ENCODE data around the gene TMEM253.

TMEM253 gene

DNA sequence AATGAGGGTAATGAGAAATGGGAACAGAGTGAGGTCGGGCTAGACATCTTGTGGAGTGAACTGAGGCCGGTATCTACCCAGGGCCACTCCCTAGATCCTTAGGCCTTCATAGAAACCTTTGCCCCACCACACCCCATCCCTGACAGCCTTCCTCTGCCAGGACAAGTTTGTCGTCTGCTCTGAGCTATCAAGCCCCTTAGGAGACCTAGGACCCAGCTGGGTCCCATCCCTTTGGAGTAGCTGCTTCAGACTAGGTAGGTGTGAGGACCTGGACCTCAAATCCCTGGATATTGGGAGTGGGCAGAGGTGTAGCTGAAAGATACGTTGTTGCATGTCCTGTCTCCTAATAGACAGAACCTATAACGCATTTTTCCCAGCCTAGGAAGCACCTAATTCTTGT lies at the start of gene TMEM253:
Gene TMEM253 (plus strand): TSS at position 136 of the 400 bp plus-strand sequence. CDS start 278 bp downstream, outside the sequence.
- DNase-seq (ENCODE audit: low read depth in 2 of 2) = no peak

- no peak for DNase-seq (ENCODE audit: low read depth in 2 of 2)
These were observed 47.4 kb upstream of the TMEM253 start for GRCh38 chr14:21053184-21054122.

DNA sequence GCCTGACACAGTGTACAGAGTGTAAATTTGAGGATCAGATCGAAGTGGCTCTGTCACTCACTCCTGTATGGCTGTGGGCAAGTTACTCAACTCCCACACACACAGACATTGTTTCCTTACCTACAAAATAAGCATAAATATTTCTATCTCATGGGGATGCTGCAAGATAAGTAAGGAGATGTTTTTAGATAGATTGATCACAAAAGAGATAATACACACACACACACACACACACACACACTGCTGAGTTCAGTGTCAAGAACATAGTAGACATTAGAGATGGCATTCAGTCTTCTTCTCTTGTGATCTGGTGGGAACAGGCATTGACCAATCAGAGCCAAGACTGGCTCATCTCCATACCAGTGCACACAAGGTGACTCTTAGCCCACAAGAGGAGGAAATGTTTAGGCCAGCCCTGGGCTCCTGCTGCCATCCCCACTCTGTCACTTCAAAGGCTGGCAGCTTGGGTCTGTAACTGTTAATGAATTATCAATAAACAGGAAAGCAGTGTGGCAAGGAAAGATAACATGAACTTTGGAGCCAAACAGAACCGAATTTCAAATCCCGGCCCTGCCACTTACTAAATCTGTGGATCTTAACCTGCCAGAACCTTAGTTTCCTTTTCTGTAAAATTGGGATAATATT lies 46.6 kb upstream of the TMEM253 start:
- no peak for DNase-seq (ENCODE audit: low read depth in 2 of 2)

GRCh38 chr14:21054768-21055145 lies 46.1 kb upstream of the TMEM253 start:
- DNase-seq (ENCODE audit: low read depth in 2 of 2) = no peak

GRCh38 chr14:21055432-21056117 lies 45.3 kb upstream of the TMEM253 start:
- no peak for DNase-seq (ENCODE audit: low read depth in 2 of 2)

DNA sequence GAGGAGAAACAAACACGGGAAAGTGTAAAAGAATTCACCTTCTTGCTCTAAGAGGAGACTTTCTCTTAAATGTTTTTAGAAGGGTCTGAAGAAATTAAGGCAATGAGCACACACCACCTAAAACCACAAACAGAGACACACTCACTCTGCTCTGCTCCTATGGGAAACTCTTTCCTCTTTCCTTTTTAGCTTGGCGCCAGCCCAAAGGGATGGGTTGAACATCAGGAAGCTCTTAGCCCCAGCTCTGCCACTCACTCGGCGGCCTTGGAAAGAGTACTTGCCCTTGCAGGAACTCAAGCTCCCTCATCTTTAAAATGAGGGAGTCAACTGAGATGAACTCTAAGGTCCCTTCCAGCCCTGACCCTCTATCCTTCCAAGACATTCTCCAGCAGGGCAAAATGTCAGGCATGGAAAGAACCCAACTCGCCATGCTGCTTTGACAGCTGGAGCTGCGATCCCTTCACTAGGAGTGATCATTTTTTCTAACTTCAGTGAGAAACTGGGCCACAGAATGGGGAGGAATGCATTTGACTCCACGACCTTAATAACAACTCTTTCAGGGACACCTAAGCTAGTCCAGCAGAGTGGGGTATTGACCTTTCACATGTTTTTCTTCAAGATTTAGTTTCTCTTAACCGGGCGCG lies 44.2 kb upstream of the TMEM253 start:
- DNase-seq (ENCODE audit: low read depth in 2 of 2) = no peak

GRCh38 chr14:21057803-21058675 lies 42.8 kb upstream of the TMEM253 start, which contains the start of gene RNASE8:
RNASE8 (plus strand) TSS chr14:21057822; CDS start chr14:21057893, 71 bp downstream.
- no peak for DNase-seq (ENCODE audit: low read depth in 2 of 2)

DNA sequence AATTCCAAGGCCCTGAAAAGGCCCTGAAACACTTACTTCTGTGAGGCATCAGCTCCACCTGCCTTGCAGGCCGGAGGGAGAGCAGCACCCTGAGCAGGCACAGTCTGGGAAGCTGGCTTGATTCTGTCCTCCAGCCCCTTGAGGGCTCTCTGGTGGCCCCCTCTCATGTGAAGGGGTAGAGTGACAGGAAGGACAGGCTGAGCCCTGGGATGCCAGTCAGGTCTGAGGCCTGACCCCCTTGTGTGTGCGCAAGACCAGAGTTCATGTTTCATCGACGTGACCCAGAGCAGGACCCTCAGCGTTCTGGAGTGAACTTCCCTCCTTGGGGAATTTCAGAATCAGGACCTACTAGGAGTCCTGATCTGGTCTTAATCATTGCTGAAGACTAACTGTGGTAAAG lies 42.0 kb upstream of the TMEM253 start:
- DNase-seq (ENCODE audit: low read depth in 2 of 2) = no peak

GRCh38 chr14:21059842-21060613 lies 40.8 kb upstream of the TMEM253 start:
- DNase-seq (ENCODE audit: low read depth in 2 of 2) = no peak

GRCh38 chr14:21060614-21061346 lies 40.1 kb upstream of the TMEM253 start:
- no peak for DNase-seq (ENCODE audit: low read depth in 2 of 2)

DNA sequence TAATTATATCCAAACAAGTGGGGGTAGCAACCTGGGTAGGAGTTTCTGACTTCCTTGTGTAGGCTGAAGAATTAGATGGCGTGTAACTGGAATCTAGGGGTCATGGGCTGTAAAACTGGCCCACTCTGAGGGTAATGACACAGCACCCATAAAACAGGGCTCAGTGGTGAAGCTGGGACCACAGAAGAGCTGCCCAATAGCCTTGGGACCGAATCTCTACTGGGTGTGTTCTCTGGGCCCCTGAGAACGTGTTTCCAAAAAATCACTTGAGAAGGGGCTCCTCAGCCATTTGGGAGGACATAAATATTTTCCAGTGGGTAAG lies 39.6 kb upstream of the TMEM253 start:
- no peak for DNase-seq (ENCODE audit: low read depth in 2 of 2)

- DNase-seq (ENCODE audit: low read depth in 2 of 2) = no peak
These were observed 37.4 kb upstream of the TMEM253 start for GRCh38 chr14:21063479-21063878.

DNA sequence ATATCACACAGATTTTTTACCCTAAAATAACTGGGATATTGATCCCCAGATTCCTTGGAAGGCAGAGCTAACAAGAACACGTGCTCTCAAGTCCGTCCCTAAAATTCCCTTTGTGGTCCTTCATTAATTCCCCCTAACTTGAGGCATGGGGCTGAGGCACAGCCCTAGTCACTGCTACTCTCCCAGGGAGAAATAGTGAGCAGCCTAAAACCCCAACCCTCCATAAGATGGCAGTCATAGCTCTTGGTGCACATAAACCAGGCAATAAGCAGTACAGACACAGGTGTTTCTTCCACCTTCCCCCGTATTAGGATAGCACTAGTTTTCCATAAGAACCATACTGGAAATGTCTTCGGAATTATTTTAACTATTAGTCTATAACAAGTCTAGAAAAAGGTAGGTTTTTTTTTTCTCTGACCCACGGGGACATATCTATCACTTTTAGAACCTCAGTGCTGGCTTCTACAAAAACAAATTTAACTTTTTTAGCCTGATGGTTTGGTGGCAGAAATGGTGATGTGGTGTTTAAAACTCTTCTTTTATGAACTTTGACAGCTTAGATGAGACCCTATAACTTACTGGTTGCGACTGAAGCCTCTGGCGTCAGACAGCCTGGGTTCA lies 33.9 kb upstream of the TMEM253 start:
- no peak for DNase-seq (ENCODE audit: low read depth in 2 of 2)

DNA sequence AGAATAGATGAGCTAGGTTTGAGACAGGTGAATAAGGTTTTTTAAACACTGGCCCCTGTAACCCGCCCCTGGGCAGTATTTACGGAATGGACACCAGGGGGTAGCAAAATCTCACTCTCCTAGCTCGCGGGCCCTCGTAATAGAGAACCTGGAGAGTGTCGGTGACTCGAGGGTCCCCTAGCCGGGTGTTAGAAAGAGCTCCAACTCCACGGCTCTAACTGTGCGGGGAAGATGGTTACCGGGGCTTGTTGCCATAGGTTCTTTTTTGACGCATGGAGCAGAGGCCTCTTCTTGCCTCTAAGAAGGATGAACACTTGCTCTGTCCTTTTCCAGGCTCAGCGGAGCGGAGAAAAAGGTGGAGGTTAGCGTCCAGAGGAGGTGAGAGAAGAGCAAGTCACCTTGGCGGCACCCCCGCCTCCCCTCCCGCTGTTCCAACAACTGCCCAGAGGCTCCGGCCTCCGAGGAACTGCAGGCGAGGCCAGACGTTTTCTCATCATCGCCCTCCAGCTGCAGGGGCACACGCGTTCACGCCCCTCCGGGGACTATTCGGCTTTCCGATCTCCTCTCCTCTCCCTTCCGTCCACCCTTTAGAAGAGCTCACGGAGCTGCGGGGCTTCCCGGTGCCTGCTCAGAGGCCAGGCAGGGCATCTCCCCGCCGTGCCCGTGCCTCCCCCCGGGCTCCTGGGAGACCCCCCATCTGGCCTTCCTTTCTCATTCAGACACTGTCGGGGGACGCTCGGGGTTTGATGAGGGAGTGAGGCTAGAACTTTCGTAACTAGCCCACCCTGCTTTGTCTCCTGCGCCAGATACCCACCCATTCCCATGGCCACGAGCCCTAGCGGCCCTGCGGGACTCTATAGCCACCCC lies 32.1 kb upstream of the TMEM253 start:
- DNase-seq (ENCODE audit: low read depth in 2 of 2) = no peak

GRCh38 chr14:21069388-21070082 lies 31.3 kb upstream of the TMEM253 start:
- DNase-seq (ENCODE audit: low read depth in 2 of 2) = no peak

DNA sequence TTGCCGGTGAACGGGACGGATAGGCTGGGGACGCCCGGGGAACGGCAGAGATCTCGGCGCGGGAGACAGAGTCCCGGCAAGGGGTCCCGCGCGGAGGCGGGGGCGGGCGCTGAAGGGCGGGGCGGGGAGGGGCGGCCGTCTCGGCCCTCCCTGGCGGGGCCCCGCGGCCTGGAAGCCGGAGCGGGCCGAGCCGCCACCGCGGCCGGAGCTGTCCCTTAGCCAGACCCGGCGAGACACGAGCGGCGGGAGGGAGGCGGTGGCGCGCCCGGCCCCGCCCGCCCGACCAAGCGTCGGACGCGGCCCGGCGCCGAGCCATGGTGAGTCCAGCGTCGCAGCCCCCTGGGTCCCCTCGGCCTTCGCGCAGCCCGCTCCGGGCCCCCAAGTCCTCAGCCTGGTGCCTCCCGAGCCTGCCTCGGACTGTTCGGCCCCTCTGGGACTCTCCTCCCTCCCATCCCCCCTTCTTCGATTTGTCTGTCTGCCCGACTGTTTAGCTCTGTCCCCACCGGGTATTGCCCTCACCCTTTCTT lies 30.7 kb upstream of the TMEM253 start, which contains the start of gene ARHGEF40:
Gene ARHGEF40 (plus strand): TSS at position 222 of the 527 bp plus-strand sequence. CDS start 93 bp downstream, at position 315.
- no peak for DNase-seq (ENCODE audit: low read depth in 2 of 2)

DNA sequence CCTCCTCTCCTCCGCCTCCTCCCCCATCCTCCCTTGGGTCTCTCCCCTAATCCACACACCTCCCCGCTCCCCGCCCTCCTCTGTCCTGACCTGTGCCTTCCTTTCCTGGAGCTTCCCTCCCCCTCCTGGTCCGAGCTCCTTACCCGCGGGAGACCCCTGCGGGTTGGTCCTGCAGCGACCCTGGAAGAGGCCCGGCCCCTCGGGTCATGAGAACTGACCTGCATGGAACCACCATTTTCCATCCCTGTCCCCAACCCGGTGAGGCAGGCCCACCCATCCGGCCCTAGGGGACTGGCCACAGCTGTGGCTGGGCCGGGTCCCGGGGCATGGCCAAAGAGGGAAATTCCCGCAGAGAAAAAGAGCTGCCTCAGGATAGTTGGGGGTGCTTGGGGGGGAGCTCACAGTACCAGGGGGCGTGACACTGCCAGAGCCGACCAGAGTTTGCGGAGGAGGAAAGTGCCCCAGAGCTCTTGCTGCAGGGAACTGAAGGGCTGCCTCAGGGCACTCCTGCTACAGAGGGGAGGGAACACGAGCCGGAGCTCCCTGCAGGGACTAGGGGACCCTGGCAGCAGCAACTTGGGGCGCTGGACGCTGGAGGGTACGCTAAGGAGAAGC lies 30.1 kb upstream of the TMEM253 start:
- no peak for DNase-seq (ENCODE audit: low read depth in 2 of 2)

All from stimulated activated CD8-positive, alpha-beta memory T cell treated with anti-CD3 and anti-CD28 coated beads, Interleukin-15, amount 100 ng/mL, for 48 hours (primary cell).